ENCODE data around the gene DDRGK1.

DNA sequence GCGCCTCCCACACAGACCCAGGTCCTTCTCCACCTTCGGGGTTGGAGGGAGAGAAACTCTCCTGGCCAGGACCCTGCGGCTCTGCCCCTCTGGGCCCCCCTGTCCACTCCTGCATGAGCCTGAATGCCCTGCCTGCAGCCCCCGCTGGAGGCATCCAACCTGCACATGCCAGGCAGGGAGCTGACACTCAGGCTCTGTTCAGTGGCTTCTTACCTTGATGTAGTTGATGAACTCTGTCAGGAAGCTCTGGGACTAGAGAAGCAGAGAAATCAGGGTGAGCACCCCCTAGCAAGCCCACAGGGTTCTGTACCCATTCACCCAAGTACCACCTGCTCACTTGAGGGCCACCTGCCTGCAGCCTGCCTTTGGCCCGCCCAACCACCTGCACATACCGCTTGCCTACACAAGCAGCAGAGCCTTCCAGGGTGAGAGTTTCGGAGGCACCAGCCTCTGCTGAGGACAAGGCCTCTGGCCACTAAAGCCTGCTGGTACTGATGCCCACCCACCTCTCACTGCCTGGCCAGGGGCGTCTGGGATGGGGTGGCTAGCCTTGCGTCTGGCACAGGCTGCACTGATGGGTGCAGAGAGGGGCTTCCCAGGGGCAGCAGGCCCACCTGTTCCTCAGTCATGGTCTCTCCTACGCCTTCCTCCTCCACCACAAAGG, 9.7 kb downstream of the DDRGK1 start:
- TF ChIP-seq, protein P1, sequence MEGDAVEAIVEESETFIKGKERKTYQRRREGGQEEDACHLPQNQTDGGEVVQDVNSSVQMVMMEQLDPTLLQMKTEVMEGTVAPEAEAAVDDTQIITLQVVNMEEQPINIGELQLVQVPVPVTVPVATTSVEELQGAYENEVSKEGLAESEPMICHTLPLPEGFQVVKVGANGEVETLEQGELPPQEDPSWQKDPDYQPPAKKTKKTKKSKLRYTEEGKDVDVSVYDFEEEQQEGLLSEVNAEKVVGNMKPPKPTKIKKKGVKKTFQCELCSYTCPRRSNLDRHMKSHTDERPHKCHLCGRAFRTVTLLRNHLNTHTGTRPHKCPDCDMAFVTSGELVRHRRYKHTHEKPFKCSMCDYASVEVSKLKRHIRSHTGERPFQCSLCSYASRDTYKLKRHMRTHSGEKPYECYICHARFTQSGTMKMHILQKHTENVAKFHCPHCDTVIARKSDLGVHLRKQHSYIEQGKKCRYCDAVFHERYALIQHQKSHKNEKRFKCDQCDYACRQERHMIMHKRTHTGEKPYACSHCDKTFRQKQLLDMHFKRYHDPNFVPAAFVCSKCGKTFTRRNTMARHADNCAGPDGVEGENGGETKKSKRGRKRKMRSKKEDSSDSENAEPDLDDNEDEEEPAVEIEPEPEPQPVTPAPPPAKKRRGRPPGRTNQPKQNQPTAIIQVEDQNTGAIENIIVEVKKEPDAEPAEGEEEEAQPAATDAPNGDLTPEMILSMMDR (IDR thresholded peaks at IDR 0.05) = no peak
- TF ChIP-seq POLR2A (IDR thresholded peaks at IDR 0.05) = no peak

Data from esophagus squamous epithelium (tissue), 4 donors.